HG03103 (cell line): Measurements from ENCODE around the gene FGD5.
"Not testable (repeated sequence)": the region's sequence is repeated elsewhere in the genome, so short reads cannot be mapped to it uniquely, and the experiment has no call there.

Experiments
- ATAC-seq: cut with Tn5 transposase; IDR thresholded peaks from one replicate; pipeline ENCODE4 v1.9.1; 2021; ENCODE audit warnings: low read depth; ENCODE audit not compliant: unreplicated experiment

The FGD5 gene

DNA sequence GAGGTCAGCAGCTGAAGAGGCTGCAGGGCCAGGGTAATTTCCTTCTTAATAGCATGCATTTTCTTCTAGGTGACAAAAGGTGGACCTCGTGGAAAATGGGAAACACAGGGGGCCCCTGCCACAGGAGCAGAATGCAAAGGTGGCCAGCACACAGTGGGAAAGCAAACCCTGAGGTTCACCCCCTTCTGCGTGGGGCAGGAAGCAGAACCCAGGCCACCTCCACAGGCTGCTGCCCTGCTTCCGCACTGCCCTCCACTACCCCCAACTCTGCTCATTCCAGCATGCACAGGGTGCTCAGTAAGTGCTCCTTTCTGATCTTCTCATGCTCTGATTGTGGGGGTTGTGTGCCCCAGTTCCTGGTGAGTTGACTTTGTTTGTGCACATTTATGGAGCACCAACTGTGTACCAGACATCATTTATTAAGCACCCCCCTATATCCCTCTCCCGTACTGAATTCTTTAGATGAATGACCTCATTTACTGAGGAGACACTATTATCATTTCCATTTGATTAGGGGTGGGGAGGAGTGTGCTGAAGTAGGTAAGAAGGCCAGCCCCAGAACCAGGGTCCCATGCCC is 12.7 kb upstream of the FGD5 start:
- no peak for ATAC-seq

DNA sequence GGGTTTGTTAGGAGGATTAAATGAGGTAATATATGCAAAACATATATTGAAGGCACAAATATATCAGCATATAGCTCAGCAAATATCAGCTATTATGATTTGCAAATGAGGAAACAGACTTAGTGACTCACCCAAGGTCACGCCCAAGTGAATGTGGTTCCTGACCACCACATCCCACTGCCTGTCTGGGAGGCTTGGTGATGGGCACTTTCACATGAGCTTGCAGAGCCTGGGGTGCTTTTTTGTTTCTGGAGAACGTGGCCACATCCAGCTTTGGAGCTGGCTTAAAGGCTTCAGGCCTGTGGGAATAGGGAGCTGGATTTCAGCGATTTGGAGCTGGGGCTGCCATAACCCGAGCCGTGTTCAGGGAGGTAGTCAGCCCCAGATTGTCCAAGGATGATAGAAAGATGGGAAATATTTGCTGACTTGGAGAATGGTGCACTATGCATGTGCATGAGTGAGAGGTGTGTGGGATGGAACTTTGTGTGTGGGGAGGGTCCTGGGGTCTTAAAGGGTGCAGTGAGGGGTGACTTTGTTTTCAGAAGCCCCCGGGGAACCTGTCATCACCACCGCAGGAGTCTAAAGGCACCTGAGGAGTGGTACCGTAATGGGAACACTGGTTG is 12.0 kb upstream of the FGD5 start:
- ATAC-seq, result no peak

DNA sequence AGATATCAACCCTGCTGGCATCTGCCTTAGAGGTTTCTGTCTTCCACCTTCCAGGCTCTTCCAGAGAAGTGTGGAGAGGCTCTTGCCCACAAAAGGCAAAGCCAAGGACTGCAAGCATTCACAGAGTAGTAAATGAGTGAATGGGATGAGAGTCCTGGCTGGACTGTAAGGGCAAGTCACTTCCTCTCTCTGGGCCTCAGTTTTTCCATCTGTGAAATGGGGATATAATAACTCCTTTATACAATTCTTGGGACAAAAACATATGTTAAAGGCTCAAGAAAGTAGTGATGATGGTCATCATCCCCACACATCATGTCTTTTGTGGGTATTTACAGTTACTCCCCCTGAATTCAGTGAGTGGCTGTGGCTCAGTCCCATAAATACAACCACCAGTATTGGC is 10.7 kb upstream of the FGD5 start:
- no peak for ATAC-seq

DNA sequence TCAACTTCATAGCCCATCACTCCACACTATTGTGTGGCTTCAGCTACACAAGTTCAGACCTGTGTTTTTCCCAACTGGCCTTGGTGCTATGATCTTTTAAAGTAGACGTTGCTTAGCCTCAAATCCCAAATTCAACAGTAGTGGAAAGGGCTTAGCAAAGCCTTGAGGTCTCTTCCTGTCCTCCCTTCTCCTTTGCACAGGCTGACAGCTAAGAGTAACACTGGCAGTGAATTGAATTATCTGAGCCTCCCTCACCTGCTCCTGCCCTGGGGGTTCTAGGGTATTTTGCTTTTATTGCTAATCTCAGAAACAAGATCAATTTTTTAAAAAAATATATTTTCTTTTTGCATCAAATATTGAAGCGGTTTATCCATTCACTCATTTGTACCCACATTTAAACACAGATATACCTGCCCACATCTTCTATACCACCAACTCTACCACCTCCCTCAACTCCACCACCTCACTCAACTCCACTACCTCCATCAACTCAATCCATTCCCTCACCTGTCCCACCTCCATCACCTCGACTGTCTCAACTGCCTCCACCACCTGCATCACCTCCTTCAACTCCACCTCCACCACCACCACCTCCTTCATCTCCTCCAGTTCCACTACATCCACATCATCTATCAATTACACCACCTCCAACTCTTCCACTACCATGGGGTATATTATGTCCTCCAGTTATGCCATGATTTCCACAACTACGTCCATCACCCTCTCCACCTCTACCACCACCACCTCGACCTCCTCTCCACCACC is 10.1 kb upstream of the FGD5 start:
- no peak for ATAC-seq

DNA sequence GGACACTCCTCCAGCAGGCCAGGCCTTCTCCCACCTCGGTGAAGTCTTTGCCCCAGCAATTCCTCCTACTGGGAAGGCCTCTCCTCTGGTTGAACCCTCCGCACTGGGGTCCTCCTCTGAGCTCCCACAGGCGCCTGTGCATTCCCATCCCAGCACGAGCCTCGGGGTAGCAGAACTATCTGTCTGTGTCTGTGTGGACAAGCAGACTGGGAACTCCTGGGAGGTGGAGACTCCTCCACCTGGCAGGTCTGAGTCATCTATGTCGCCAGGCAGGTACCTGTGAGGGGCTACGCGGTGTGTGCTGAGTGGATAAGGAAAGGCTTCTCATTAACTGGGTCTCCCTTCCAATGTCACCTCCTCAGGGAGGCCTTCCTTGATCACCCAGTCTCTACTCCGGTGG is 9.2 kb upstream of the FGD5 start:
- not testable (repeated sequence) for ATAC-seq

DNA sequence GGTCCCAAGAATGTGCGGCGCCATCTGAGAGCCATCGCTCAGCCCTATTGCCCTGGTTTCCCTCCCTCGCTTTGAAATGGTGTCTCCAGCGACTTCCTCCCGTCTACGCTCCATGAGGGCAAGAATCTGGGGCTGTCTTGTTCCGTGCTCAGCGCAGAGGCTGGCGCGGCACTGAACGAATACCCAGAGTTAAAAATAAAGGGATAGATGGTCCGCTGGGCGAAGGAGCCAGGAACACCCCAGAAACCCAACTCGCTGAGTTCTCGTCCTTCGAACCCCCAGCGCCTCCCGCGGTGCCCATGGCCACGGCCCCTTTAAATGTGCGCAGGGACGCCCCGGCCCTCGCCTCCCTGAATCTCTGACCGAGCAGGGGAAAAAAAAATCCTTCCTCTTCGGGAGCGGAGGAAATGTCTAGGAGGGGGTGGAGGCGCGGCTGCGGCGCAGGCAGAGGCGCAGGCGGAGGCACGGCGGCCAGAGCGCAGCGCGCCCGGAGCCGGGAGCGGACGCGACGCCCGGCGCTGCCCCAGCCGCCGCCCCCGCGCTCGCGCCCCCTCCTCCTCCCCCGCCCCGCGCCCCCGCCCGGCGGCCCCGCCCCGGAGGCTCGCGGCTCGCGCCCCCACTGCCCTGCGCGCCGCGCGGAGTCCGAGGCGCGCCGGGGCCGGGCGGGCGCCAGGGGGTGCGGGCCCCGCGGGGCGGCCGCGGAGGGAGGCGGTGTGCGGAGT is 8.5 kb upstream of the FGD5 start:
- no peak for ATAC-seq

DNA sequence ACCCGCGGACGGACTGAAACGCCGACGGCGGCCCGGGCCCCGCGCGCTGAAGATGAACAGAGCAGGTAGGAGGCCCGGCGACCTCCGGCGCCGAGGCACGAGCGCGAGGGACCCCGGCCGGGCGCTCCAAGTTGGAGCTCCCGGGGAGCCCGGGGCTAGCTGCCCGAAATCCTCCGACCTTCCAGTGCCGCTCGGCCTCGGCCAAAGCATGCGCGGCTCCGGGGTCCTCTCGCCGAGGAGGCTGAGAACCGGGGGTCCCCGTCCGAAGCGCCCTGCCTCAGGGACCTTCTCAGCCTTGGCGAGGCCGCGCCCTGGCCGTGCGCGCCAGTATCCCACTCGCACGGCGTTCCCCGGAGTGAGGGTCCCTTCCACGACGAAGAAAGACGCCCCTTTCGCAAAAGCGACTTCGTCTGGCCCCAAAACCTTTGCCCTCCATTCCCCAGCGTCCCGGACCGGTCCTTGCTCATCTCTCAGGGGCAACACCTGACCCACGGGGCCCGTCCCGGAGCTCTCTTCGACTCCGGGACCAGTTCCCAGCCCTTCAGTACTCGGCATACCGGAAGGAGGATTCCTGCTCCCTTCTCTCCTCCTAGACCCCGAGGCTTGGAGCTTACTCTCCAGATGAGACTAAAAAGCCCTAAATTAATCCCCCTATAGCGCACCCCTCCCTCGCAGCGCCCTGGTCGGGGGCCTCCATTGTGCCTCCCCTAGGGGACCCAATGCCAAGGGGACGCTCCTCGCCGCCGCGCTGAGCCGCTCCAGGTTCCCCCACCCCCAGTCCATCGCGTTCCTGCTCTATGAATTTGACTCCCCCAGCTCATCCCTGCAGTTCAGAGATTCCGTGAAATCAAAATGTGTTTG is 7.7 kb upstream of the FGD5 start:
- ATAC-seq, result no peak

DNA sequence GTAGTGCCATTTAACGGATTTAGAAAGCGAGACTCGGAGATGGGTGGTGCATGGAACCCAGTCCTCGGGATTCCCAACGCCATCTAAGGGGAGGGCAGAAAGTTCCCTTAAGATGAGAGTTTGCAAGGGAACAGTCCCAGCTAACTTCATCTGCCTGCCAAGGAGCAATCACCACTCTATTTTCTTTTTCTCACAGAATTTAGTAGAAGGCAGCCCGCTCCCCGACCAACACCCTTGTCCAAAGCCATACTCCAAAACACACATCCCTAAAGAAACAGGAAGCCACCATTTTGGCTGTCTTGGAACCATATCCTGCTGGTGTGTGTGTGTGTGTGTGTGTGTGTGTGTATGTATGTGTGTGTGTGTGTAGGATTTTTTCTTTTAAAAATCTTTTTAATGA is 7.1 kb upstream of the FGD5 start:
- ATAC-seq, result no peak

DNA sequence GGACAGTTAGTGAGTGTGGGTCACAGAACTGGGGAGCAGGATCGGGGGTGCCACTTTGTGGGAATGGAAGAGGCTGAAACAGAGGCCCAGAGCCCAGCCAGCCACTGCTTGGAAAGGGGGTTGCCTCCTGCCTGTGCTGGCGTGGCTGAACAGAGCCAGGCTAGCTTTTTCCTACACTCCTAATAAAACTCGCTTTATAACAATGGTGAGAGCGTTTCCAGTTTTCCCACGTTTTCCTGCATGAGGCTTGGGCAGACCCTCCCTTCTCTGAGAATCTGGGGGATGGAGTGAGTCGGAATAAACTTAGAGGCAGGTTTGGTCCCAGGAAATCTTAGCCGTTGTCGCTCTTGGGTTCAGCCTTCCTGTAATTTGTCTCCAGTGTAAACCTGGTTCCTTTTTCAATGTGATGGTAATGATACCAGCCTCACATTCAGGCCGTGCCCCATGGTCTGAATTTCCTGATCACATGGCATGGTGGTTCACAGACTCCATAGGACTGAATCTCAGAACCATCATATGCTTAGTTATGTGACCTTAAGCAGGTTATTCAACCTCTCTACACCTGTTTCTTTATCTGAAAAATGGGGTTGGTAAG is 6.5 kb upstream of the FGD5 start:
- no peak for ATAC-seq

DNA sequence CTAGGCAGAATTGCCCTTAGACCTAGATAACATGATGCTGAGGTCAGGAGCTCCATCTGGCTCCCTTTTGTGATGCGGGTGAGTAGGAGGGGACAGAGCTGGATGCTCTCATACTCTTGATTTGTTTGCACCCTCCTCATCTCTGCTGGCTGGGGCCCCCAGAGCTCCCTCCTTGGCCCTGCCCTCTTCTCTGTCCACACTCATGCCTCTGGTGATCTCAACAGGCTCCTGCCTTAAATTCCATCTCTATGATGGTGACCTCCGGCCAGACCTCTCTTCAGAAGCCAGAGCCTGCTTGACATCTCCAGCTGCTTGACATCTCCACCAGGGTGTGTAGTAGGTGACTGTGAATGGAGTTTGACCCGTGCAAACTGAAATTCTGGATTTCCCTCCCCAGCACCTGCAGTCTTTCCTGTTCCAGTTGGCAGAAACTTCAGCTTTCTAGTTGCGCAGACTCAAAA is 4.3 kb upstream of the FGD5 start:
- no peak for ATAC-seq

DNA sequence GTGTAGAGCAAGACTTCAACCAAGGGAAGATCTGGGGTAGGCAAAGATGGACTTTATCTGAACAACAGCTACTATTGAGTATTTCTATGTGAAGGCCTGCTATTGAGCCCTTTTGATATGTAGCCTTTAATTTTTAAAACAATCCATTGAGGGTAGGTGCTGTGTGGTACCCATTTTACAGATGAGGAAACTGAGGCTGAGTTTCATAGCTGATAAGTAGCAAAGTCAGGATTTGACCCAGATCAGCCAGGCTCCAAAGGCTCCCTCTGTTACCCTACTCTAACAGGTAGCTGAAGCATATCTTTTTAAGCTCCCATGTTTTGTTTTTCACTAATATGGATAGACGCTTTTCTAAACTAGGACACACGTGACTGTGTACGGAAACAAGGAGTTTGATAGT is 2.4 kb upstream of the FGD5 start:
- ATAC-seq, result no peak

DNA sequence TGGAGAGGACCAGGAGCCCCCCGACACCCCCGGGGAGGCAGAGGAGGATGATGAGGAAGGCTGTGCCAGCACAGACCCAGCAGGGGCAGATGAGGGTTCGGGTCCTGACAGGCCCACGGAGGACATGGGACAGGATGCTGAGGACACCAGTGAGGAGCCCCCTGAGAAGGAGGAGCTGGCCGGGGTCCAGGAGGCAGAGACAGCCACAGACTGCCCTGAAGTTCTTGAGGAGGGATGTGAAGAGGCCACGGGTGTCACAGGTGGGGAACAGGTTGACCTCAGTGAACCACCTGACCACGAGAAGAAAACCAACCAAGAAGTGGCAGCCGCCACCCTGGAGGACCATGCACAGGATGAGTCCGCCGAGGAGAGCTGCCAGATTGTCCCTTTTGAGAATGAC is 909 bp downstream of the FGD5 start:
- ATAC-seq, result no peak

DNA sequence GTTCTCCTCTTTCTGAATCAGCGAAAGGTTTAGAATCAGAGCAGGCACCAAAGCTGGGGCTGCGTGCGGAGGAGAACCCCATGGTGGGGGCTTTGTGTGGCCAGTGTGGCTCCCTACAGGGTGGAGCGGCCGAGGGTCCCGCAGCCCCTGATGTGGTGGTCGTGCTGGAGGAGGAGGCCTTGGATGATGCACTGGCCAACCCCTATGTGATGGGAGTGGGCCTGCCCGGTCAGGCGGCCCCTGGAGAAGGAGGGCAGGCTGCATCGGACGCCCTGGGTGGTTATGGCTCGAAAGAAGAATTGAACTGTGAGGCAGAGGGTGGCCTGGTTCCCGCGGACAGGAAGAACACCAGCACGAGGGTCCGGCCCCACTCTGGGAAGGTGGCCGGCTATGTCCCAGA is 1.4 kb downstream of the FGD5 start:
- ATAC-seq, result no peak

DNA sequence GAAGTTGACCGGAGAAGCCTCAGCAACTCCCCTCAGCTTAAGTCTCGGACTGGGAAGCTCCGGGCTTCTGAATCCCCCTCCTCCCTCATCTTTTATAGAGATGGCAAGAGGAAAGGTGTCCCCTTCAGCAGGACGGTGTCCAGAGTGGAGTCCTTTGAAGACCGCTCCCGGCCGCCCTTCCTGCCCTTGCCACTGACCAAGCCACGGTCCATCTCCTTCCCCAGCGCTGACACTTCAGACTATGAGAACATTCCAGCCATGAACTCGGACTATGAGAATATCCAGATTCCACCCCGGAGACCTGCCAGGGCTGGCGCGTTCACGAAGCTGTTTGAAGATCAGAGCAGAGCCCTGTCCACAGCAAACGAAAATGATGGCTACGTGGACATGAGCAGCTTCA is 2.4 kb downstream of the FGD5 start:
- ATAC-seq, result no peak

DNA sequence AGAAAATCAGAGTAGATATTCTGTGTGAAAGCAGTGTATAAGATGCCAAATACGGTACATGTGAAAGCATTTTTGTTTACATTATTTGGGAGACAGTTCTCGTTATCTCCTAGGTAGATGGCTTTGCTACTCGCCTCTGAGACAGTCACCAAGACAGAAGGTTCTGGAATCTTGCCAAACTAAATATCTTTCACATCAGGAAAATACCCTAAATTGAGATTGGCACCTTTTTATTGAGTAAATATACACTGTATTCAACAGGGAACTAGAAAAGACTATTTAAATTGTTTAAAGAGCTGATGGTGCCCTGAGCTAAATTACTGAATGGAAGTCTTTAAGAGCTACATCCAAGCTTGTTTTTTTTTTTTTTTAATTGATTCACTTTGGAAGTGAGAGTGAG is 3.4 kb downstream of the FGD5 start:
- ATAC-seq, result no peak

DNA sequence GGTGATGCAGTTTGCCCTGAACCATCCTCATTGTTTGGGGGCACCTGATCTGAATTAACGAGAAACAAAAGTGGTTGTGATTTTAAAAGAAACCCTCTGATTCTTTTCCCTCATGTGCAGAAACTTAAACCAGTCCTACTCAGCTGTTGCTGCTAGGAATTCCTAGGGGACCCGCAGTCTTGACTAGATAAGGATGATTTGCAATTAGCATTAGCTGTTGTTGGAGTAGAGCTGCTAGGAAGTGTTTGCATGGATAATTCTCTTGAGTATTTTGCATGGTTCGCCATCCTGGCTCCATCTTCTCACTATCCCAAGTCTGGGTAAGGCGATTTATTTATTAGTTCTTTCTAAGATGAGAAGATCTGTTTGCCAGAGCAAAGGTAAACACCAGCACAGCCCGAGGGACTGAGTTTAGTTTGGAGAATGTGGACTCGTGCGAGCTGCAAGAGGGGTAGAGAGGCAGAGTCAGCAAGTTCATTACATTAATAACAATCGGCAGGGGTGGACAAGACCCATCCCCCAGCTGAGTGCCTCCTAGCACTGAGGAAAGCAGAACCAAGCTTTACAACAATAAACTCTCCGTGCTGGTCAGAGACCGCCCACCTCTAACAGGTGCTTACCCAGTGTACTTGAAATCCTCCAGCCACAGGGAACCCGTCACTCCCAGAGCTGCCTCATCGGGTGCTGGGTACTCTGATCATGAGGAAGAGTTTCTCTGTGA is 4.1 kb downstream of the FGD5 start:
- no peak for ATAC-seq

DNA sequence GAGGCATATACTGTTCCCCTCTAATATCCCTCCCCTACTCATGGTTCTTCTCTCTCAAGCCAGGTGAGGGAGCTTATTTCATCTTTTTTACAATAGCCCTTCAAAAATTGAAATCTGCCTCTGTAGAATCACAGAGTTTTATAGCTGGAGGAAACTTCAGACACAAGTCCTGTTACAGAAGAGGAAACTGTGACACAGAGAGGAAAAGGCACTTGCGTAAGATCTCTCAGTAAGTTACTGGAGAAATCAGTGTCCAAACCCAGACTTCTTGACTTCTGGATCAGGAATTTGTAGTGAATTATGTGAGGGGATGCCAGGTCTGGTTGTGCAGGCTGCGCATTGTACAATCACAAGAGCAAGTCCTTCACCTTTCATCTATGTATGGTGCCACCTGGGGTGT is 4.6 kb downstream of the FGD5 start:
- no peak for ATAC-seq

DNA sequence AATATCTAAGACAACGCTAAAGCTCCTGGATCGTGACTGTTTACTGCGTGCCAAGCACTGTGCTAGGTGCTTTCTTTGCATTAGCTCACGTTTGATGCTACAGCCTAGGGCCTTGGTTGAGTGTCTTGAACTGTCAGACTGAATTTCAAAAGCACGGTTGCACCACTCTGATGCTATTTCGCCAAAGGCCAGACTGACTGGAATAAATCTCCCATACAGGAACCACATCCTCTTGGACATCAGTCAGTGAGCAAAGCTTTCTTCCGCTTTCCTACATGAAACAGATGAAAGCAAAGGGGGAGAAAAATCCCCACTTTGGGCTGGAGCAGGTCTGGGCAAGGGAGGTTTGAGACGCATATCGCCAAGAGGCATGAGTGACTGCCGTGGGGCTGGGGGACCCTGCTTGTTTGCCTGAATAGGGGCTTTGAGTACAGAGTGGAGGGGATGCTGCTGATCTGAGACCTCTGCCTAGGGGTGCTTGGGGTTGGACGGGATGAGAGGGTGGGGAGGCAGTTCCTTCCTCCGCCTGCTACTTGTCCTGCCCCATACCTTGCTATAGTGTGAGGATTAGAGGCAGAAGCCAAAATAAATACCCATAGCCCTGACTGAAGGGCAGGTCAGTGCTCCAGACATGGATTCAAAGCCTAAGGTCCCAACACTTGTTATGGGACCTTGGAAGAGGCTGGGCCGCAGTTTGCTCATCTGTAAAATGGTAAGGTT is 5.3 kb downstream of the FGD5 start:
- no peak for ATAC-seq

DNA sequence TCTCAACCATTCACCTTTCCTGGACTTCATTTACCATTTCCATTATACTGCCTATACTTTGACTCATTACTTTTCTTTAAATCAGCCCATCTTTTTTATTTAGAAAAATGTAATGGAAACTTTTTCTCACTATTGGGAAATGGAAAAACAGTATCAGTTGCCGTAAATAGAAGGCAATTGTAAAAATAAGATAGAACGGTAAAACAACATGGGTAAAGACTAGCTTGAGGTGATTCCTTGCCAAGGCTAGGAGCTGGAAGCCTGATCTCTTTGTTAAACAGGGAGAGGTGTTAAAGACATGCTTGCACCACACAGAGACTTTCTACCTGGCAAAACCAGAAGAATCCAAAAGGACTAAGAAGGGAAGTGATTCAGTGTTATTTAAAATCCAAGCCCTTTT is 5.9 kb downstream of the FGD5 start:
- no peak for ATAC-seq
